Measurements from ENCODE around the gene TRIP10. TPM values are rescaled to one million over a fixed set of nuclear protein-coding genes. Genes with fewer than 3 reads are reported as not detected.

Gene TRIP10
- total and polyA plus RNA-seq, 11 donors, result 62.5 to 172 (median 85.8) TPM

DNA sequence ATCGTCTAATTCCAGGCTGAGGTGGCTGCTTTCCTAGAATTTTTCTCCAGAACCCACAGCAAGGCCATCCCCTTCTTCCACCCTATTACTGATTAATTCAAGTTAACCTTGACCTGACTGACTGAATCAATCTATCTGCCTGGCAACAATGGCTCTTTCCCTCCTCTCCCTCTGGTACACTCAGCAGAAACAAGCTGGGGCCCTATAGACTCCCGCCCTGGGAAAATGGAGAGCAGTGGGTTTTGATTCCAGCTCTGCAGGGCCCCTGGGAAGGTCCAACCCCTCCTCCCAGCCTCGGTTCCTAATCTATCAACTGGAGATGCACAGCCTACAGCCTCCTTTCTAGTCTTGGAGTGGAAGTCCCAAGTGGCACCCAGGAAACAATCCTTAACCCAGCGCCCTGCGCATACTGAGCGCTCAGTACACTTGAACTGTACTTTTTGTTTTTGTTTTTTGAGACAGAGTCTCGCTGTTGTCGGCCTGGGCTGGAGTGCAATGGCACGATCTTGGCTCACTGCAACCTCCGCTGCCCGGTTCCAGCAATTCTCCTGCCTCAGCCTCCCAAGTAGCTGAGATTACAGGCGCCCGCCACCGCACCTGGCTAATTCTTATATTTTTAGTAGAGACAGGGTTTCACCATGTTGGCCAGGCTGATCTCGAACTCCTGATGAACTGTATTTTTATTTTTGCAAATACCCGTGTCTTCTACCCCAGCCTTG is 13.8 kb upstream of the TRIP10 start:
- intact Hi-C loops (cut with DNase I), result no loop called here
- peaks cover 0 to 9% (median 0%) of the 10 kb centered on the region in 9 donors for H3K36me3 ChIP-seq
- WGBS, 4 donors, result 85 to 88% (median 86%) methylated on average over 16 of the region's 16 CpGs
- H3K27ac ChIP-seq, result no peak overlapping the region
- peaks cover 0 to 6% (median 0%) of the 10 kb centered on the region in 9 donors for H3K27me3 ChIP-seq
- H3K4me3 ChIP-seq, result no peak overlapping the region
- H3K4me1 ChIP-seq, result peaks cover 0 to 66% (median 0%) of the 10 kb centered on the region in 12 donors
- H3K9me3 ChIP-seq, result peaks cover 0 to 5% (median 0%) of the 10 kb centered on the region in 12 donors
- TF ChIP-seq, protein P1, sequence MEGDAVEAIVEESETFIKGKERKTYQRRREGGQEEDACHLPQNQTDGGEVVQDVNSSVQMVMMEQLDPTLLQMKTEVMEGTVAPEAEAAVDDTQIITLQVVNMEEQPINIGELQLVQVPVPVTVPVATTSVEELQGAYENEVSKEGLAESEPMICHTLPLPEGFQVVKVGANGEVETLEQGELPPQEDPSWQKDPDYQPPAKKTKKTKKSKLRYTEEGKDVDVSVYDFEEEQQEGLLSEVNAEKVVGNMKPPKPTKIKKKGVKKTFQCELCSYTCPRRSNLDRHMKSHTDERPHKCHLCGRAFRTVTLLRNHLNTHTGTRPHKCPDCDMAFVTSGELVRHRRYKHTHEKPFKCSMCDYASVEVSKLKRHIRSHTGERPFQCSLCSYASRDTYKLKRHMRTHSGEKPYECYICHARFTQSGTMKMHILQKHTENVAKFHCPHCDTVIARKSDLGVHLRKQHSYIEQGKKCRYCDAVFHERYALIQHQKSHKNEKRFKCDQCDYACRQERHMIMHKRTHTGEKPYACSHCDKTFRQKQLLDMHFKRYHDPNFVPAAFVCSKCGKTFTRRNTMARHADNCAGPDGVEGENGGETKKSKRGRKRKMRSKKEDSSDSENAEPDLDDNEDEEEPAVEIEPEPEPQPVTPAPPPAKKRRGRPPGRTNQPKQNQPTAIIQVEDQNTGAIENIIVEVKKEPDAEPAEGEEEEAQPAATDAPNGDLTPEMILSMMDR (IDR thresholded peaks at IDR 0.05), result no peak
- TF ChIP-seq POLR2A (IDR thresholded peaks at IDR 0.05), result no peak
- ATAC-seq (no peak), DNase-seq (no peak)

DNA sequence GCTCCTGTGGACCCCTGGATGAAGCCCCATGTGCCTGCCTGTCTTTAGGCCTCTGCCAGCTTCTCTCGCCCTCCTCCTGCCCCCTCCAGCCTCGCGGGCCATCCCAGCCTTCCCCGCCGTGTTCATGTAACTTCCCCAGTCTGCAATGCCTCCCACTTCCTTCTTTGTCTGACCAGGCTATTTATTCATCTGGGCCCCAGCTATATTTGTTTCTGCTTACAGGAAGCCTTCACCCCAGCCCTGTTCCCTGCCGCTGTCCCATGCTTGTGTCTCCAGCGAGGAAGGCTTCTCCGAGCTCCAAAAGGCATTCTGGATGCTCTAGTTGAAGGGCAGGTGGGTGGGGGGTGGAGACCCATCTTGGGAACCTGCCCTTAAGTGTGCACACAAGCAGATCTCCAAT is 11.1 kb upstream of the TRIP10 start:
- H3K27ac ChIP-seq, result peak overlapping the region in 1 of 12 donors; percentile 74
- peaks cover 0 to 5% (median 0%) of the 10 kb centered on the region in 12 donors for H3K9me3 ChIP-seq
- H3K36me3 ChIP-seq, result peaks cover 0 to 30% (median 12%) of the 10 kb centered on the region in 9 donors
- intact Hi-C loops (cut with DNase I), result no loop called here
- H3K4me1 ChIP-seq, result peaks cover 0 to 45% (median 0%) of the 10 kb centered on the region in 12 donors
- peaks cover 0 to 6% (median 0%) of the 10 kb centered on the region in 9 donors for H3K27me3 ChIP-seq
- ATAC-seq (peak; percentile 12 to 59 (median 39)), DNase-seq (peak in 1 of 5 donors; percentile 56)
- TF ChIP-seq POLR2A (IDR thresholded peaks at IDR 0.05), result no peak
- TF ChIP-seq, protein P1 (IDR thresholded peaks at IDR 0.05), result no peak
- 25 to 48% (median 34%) methylated on average over 8 of the region's 8 CpGs for WGBS, 4 donors
- no peak overlapping the region for H3K4me3 ChIP-seq

DNA sequence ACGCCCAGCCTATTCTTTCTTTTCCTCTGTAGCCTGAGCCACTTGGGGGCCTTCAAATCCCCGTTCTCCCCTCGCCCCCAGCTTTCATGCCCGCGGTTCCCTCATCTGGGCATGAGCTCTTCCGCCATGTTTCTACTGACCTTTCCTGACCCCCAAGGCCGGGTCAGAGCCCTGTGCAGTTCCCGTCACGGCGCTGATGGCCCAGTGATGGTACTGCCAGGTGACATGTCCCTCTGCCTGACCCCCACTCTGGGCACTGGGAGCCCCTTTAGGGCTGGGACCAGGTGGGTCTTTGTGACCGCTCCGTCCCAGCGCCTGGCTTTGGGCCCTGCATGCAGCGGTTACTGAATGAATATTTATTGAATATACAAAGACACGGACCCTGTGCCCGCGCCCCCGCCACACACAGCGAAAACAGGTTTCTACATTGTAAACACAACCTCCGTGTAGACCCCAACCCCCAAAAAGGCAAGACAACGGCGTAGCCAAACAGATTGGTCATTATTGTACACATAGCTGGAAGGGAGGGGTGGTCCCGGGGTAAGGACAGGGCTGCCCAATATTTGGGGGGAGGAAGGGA is 9.8 kb upstream of the TRIP10 start:
- no peak for DNase-seq
- H3K36me3 ChIP-seq, result peaks cover 0 to 39% (median 12%) of the 10 kb centered on the region in 9 donors
- H3K4me3 ChIP-seq, result no peak overlapping the region
- intact Hi-C loops (cut with DNase I), result loop anchor here in 6 of 10 donors (10.0 kb wide), 2 partner anchors 95 to 215 kb away; no protein-coding TSS in a partner anchor
- H3K27me3 ChIP-seq, result peaks cover 0 to 6% (median 0%) of the 10 kb centered on the region in 9 donors
- no peak for TF ChIP-seq POLR2A (IDR thresholded peaks at IDR 0.05)
- TF ChIP-seq, protein P1 (IDR thresholded peaks at IDR 0.05), result no peak
- peaks cover 0 to 5% (median 0%) of the 10 kb centered on the region in 12 donors for H3K9me3 ChIP-seq
- 93 to 97% (median 95%) methylated on average over 23 of the region's 23 CpGs for WGBS, 4 donors
- peaks cover 0 to 32% (median 0%) of the 10 kb centered on the region in 12 donors for H3K4me1 ChIP-seq
- no peak for ATAC-seq
- H3K27ac ChIP-seq, result no peak overlapping the region

Measured in heart left ventricle (tissue), 16 donors.